Measurements from ENCODE around the gene MYZAP.

Gene MYZAP

GRCh38 chr15:57631386-57632110, 39.8 kb downstream of the MYZAP start:
- no peak for DNase-seq

GRCh38 chr15:57634290-57634689, 42.6 kb downstream of the MYZAP start:
- DNase-seq = no peak

- no peak for DNase-seq
Observed at GRCh38 chr15:57635300-57635909, 43.7 kb downstream of the MYZAP start.

GRCh38 chr15:57637846-57638245, 46.1 kb downstream of the MYZAP start:
- no peak for DNase-seq

- no peak for DNase-seq
Observed at GRCh38 chr15:57639306-57639705, 47.6 kb downstream of the MYZAP start.

- peak in 1 of 5 experiments; percentile 38 for DNase-seq
Observed at GRCh38 chr15:57640930-57641682, 49.4 kb downstream of the MYZAP start.

- no peak for DNase-seq
Observed at GRCh38 chr15:57643826-57644225, 52.1 kb downstream of the MYZAP start.

GRCh38 chr15:57646087-57646486, 54.4 kb downstream of the MYZAP start:
- DNase-seq = no peak

GRCh38 chr15:57647071-57647790, 55.5 kb downstream of the MYZAP start:
- no peak for DNase-seq

- no peak for DNase-seq
Observed at GRCh38 chr15:57647791-57648130, 56.1 kb downstream of the MYZAP start.

- DNase-seq = no peak
Observed at GRCh38 chr15:57649138-57649537, 57.4 kb downstream of the MYZAP start.

- DNase-seq = no peak
Observed at GRCh38 chr15:57651445-57651844, 59.7 kb downstream of the MYZAP start.

- DNase-seq = no peak
Observed at GRCh38 chr15:57652481-57652880, 60.8 kb downstream of the MYZAP start.

GRCh38 chr15:57654153-57654852, 62.6 kb downstream of the MYZAP start:
- no peak for DNase-seq

GRCh38 chr15:57655053-57655452, 63.3 kb downstream of the MYZAP start:
- DNase-seq = no peak

- DNase-seq = no peak
Observed at GRCh38 chr15:57655809-57656208, 64.1 kb downstream of the MYZAP start.

- DNase-seq = no peak
Observed at GRCh38 chr15:57656434-57656833, 64.7 kb downstream of the MYZAP start.

GRCh38 chr15:57657619-57658018, 65.9 kb downstream of the MYZAP start:
- no peak for DNase-seq

GRCh38 chr15:57662091-57662744, 70.5 kb downstream of the MYZAP start:
- DNase-seq = no peak

GRCh38 chr15:57662802-57663201, 71.1 kb downstream of the MYZAP start:
- no peak for DNase-seq

GRCh38 chr15:57663262-57663661, 71.6 kb downstream of the MYZAP start:
- no peak for DNase-seq

GRCh38 chr15:57665194-57665593, 73.5 kb downstream of the MYZAP start:
- DNase-seq = no peak
